Measurements from ENCODE around the gene GRID1. TPM values are rescaled to one million over a fixed set of nuclear protein-coding genes. Genes with fewer than 3 reads are reported as not detected.

The GRID1 gene
- total RNA-seq, 4 donors from 2014 or later: 0.88 to 7.3 (median 4.1) TPM

GRCh38 chr10:85810674-85811073 lies 555.9 kb downstream of the GRID1 start:
- no peak for DNase-seq
- intact Hi-C loops (cut with DNase I; ENCODE audit: low total_unique reads): no loop called here
- Histone ChIP-seq H3K27ac (no peak overlapping the region), H3K9me3 (peaks cover 0 to 10% of the 10 kb centered on the region in 2 donors), H3K4me1 (no peaks in the 10 kb centered on the region), H3K36me3 (no peaks in the 10 kb centered on the region), H3K4me3 (no peak overlapping the region), H3K27me3 (no peaks in the 10 kb centered on the region)
- TF ChIP-seq, protein P1, sequence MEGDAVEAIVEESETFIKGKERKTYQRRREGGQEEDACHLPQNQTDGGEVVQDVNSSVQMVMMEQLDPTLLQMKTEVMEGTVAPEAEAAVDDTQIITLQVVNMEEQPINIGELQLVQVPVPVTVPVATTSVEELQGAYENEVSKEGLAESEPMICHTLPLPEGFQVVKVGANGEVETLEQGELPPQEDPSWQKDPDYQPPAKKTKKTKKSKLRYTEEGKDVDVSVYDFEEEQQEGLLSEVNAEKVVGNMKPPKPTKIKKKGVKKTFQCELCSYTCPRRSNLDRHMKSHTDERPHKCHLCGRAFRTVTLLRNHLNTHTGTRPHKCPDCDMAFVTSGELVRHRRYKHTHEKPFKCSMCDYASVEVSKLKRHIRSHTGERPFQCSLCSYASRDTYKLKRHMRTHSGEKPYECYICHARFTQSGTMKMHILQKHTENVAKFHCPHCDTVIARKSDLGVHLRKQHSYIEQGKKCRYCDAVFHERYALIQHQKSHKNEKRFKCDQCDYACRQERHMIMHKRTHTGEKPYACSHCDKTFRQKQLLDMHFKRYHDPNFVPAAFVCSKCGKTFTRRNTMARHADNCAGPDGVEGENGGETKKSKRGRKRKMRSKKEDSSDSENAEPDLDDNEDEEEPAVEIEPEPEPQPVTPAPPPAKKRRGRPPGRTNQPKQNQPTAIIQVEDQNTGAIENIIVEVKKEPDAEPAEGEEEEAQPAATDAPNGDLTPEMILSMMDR (IDR thresholded peaks at IDR 0.05): no peak
- no peak for TF ChIP-seq POLR2A (IDR thresholded peaks at IDR 0.05)

DNA sequence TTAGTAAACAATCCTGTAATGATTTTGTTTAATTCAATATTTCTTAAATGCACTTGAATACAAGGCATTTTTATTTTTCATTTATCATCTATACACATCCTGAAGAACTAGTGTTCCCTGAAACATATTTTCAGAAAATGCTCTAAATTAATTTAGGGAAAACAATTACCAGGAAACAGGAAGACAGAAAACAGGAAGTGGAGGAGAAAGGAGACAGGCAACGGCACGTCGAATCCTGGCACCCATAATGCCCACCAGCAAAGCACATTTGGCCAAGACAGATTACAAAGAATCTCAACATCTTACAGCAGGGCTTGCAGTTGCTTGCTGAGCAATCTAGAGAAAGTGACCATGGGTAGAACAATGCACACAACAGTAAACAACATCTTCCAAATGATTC lies 571.1 kb downstream of the GRID1 start:
- Histone ChIP-seq H3K27me3 (no peaks in the 10 kb centered on the region), H3K4me1 (no peaks in the 10 kb centered on the region), H3K4me3 (no peak overlapping the region), H3K36me3 (no peaks in the 10 kb centered on the region), H3K9me3 (no peaks in the 10 kb centered on the region), H3K27ac (no peak overlapping the region)
- no peak for DNase-seq
- no peak for TF ChIP-seq POLR2A (IDR thresholded peaks at IDR 0.05)
- TF ChIP-seq, protein P1 (IDR thresholded peaks at IDR 0.05): no peak
- intact Hi-C loops (cut with DNase I; ENCODE audit: low total_unique reads): no loop called here

DNA sequence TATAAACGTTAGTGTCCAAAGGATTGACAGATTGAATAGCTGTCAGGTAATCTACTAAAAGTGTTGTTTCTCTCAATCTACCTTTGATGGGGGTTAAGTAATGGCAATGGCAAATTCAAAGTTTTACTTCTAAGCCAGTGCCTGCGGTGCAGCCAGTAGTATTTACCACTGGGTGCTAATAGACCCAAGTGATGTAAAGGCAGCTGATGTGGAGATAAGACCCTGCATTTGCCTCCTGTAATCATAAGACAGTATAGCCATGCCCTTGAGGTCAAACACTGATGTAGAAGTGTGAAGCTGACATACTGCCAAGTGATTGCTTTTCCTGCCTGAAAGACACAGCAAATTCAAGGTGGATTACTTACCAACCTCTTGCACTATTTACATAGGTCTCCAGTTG lies 572.0 kb downstream of the GRID1 start:
- intact Hi-C loops (cut with DNase I; ENCODE audit: low total_unique reads): no loop called here
- no peaks in the 10 kb centered on the region for H3K27me3 ChIP-seq
- TF ChIP-seq, protein P1 (IDR thresholded peaks at IDR 0.05): no peak
- TF ChIP-seq POLR2A (IDR thresholded peaks at IDR 0.05): no peak

GRCh38 chr10:85792533-85792858 lies 574.1 kb downstream of the GRID1 start:
- TF ChIP-seq POLR2A (IDR thresholded peaks at IDR 0.05): no peak
- TF ChIP-seq, protein P1 (IDR thresholded peaks at IDR 0.05): no peak
- H3K36me3 ChIP-seq: no peaks in the 10 kb centered on the region
- no peak overlapping the region for H3K27ac ChIP-seq
- no peaks in the 10 kb centered on the region for H3K27me3 ChIP-seq
- intact Hi-C loops (cut with DNase I; ENCODE audit: low total_unique reads): no loop called here
- H3K4me1 ChIP-seq: no peaks in the 10 kb centered on the region
- DNase-seq: no peak
- H3K4me3 ChIP-seq: no peak overlapping the region
- no peaks in the 10 kb centered on the region for H3K9me3 ChIP-seq

More for the DNA sequence above, 572.0 kb downstream of the GRID1 start:
- H3K9me3 ChIP-seq: no peaks in the 10 kb centered on the region
- no peak overlapping the region for H3K27ac ChIP-seq
- H3K4me3 ChIP-seq: no peak overlapping the region
- no peaks in the 10 kb centered on the region for H3K4me1 ChIP-seq
- no peak for DNase-seq
- H3K36me3 ChIP-seq: no peaks in the 10 kb centered on the region

DNA sequence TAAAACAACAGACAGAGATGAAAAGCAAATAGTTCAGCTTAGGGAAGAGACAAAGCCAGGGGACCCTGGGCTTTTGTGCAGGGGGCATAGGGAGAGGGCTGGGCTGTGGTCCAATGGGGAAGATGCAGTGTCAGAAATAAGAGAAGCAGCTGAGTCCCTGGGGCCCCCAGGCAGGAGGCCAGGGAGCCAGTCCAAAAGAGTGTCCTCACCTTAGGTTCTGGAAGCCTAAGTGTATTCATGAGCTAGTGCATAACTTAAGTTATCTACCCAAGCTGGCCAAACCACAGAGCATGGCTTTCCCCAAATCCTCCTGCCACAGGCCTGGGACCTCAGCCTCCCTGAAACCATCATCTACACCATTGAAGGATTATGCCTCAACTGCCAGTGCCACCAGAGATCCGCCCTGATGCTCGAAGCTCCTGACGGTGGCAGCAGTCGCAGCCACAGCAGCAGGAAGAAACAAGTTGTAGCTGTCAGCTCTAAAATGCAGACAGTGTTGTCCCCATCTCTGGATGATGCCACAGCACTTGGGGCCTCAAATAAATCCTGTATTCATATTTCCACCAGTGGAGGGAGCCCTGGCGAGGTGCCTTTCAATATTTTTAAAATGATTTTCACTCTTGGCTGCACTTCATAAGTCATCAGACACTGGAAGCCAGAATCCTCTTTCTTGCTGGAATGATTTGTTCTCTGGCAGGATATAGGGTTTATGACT lies 574.6 kb downstream of the GRID1 start:
- DNase-seq: no peak
- no peak overlapping the region for H3K27ac ChIP-seq
- H3K9me3 ChIP-seq: no peaks in the 10 kb centered on the region
- no peaks in the 10 kb centered on the region for H3K36me3 ChIP-seq
- TF ChIP-seq, protein P1 (IDR thresholded peaks at IDR 0.05): no peak
- TF ChIP-seq POLR2A (IDR thresholded peaks at IDR 0.05): no peak
- intact Hi-C loops (cut with DNase I; ENCODE audit: low total_unique reads): no loop called here
- H3K4me3 ChIP-seq: no peak overlapping the region
- H3K27me3 ChIP-seq: no peaks in the 10 kb centered on the region
- H3K4me1 ChIP-seq: no peaks in the 10 kb centered on the region
